ENCODE data around the gene SACS. TPM values are rescaled to one million over a fixed set of nuclear protein-coding genes. Genes with fewer than 3 reads are reported as not detected.
A peak's percentile ranks its signal among the peaks of the same experiment; 100 is the strongest.

Gene SACS
- total RNA-seq, 1 donor from 2014 or later = 56.0 TPM

DNA sequence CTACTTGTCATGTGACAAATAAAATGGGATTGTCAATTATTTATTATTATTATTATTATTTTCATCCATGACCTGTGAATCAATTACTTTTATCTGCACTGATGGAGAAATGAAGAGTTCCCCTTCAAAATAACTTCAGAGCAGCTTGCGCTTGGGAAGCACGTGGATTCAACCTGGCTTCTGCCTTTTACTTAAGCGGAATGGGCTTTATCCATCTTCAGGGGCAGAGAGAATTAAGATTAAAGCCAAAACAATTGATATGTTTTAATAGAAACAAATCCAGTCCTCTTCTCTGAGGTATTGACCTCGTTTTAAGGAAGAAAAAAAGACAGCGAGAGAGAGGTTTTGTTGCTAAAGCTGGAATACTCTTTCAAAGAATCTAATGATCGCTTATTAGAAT lies 876 bp downstream of the SACS start:
- Histone ChIP-seq H3K27me3 (ENCODE audit: control insufficient read depth, insufficient read depth, low read length) (no peaks in the 10 kb centered on the region), H3K36me3 (ENCODE audit: control insufficient read depth, insufficient read depth, low read length) (no peaks in the 10 kb centered on the region), H3K4me3 (ENCODE audit: low read depth, low read length) (peak overlapping the region; percentile 77)
- TF ChIP-seq, protein P1, sequence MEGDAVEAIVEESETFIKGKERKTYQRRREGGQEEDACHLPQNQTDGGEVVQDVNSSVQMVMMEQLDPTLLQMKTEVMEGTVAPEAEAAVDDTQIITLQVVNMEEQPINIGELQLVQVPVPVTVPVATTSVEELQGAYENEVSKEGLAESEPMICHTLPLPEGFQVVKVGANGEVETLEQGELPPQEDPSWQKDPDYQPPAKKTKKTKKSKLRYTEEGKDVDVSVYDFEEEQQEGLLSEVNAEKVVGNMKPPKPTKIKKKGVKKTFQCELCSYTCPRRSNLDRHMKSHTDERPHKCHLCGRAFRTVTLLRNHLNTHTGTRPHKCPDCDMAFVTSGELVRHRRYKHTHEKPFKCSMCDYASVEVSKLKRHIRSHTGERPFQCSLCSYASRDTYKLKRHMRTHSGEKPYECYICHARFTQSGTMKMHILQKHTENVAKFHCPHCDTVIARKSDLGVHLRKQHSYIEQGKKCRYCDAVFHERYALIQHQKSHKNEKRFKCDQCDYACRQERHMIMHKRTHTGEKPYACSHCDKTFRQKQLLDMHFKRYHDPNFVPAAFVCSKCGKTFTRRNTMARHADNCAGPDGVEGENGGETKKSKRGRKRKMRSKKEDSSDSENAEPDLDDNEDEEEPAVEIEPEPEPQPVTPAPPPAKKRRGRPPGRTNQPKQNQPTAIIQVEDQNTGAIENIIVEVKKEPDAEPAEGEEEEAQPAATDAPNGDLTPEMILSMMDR (IDR thresholded peaks at IDR 0.05; ENCODE audit: insufficient read depth, low read length, poor library complexity, severe bottlenecking) = no peak
- no peak for DNase-seq (ENCODE audit: low read depth)

DNA sequence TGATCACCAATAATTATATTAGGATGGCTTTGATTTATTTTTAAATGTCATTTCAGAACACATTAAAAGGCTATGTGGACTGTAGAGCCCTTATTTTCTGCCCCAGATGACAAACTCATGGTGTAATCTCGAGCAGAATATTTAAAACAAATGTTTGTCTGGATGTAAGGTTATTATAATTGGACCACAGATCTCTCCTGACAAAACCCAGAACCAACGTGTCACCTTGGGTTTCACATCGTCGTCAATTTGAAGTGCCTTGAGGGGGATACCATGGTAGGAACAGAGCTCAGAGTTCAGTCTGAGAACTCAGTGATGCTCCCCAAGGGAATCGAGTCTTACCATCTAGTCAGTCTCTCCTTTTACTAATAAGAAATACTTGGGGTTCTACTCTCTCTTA lies 2.8 kb downstream of the SACS start:
- Histone ChIP-seq H3K4me3 (ENCODE audit: low read depth, low read length) (no peak overlapping the region), H3K27me3 (ENCODE audit: control insufficient read depth, insufficient read depth, low read length) (no peaks in the 10 kb centered on the region)

DNA sequence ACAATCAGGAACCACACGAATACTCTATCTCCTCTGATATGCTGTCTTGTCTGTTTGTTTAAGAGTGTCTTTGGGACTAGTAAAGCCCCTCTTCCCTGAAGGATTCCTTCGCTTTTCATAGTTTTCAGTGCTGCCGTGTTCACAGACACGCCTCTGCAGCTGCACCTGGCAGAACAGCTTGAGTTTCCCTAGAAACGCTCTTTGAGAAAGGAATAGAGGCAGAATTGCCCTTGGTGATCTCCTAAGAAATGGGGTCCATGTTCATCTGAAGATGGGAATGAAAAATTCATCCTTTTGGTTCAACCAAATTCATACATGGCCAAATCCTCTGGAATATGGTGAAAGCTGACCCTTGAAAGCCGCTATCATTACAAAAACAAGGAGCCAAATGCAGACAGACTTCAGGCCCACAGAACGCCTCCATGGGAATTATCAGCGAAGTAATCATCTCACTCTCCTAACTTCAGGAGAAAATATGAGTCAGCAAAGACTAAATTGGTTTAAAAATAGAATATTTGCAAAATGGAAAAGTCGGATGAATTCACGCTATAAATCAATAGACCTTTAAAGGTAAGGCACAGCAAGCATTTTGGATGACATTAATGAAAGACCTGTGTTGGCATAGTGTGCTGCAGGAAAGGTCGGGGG lies 5.5 kb downstream of the SACS start:
- H3K36me3 ChIP-seq (ENCODE audit: control insufficient read depth, insufficient read depth, low read length) = no peaks in the 10 kb centered on the region
- TF ChIP-seq, protein P1 (IDR thresholded peaks at IDR 0.05; ENCODE audit: insufficient read depth, low read length, poor library complexity, severe bottlenecking) = no peak
- no peak for DNase-seq (ENCODE audit: low read depth)
- no peak overlapping the region for H3K4me3 ChIP-seq (ENCODE audit: low read depth, low read length)
- H3K27me3 ChIP-seq (ENCODE audit: control insufficient read depth, insufficient read depth, low read length) = no peaks in the 10 kb centered on the region

More for the DNA sequence above, 2.8 kb downstream of the SACS start:
- H3K36me3 ChIP-seq (ENCODE audit: control insufficient read depth, insufficient read depth, low read length) = no peaks in the 10 kb centered on the region
- DNase-seq (ENCODE audit: low read depth) = no peak
- TF ChIP-seq, protein P1 (IDR thresholded peaks at IDR 0.05; ENCODE audit: insufficient read depth, low read length, poor library complexity, severe bottlenecking) = no peak

DNA sequence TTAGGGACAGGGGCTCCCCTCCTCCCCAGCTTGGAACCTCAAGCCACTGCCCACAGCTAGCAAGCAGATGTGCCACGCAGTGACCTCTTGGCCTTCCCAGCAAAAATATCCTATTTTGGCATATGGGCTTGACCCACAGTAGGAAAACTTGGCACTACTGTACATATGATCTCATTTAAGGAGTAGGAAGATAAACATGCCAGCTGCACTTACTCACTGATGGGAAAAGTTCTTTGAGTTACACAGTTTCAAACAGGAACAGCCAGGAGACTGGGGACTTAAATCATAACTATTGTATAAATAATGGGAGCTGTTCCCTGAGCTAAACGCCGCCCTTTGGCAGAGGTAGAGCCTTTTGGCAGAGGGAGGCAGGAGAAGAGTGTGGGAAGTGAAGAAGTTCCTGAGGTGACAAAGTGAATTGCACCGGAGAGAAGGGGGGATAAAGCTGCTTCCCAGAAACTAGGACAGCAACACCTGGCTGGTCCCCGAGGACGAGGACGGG lies 6.1 kb downstream of the SACS start:
- DNase-seq (ENCODE audit: low read depth) = peak; percentile 86
- H3K36me3 ChIP-seq (ENCODE audit: control insufficient read depth, insufficient read depth, low read length) = no peaks in the 10 kb centered on the region
- TF ChIP-seq, protein P1 (IDR thresholded peaks at IDR 0.05; ENCODE audit: insufficient read depth, low read length, poor library complexity, severe bottlenecking) = no peak
- H3K27me3 ChIP-seq (ENCODE audit: control insufficient read depth, insufficient read depth, low read length) = no peaks in the 10 kb centered on the region
- H3K4me3 ChIP-seq (ENCODE audit: low read depth, low read length) = no peak overlapping the region

DNA sequence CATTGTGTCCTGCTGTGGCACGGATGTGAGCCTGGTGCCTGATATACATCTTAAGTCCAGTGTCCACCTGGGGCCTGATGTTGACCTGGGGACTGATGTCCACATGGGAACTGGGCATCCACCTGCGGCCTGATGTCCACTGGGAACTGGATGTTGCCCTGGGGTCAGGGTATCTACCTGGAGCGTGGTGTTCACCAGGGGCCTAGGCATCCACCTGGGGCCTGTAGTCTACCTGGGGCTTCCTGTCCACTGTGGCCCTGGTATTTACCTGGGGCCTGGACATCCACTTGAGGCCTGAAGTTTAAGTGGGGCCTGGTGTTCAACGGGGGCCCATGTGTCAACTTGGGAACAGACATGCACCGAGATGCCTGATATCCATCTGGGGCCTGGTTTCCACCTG lies 11.9 kb downstream of the SACS start:
- Histone ChIP-seq H3K27me3 (ENCODE audit: control insufficient read depth, insufficient read depth, low read length) (no peaks in the 10 kb centered on the region), H3K36me3 (ENCODE audit: control insufficient read depth, insufficient read depth, low read length) (no peaks in the 10 kb centered on the region), H3K4me3 (ENCODE audit: low read depth, low read length) (no peak overlapping the region)
- TF ChIP-seq, protein P1 (IDR thresholded peaks at IDR 0.05; ENCODE audit: insufficient read depth, low read length, poor library complexity, severe bottlenecking) = no peak
- no peak for DNase-seq (ENCODE audit: low read depth)
